Osteoblast (primary cell): ENCODE measurements around the gene MRPL12. TPM values are rescaled to one million over a fixed set of nuclear protein-coding genes. Genes with fewer than 3 reads are reported as not detected.
A peak's percentile ranks its signal among the peaks of the same experiment; 100 is the strongest.

Source experiments
- DNase-seq: peaks from one replicate; pipeline ENCODE4 v3.0.0; 2011; ENCODE audit warnings: low spot score, mixed read lengths; ENCODE audit not compliant: insufficient read length; ENCODE audit errors: missing footprints
- H2AFZ ChIP-seq: 2 replicates; pipeline ENCODE4 v1.6.0; 2011; ENCODE audit warnings: mild to moderate bottlenecking, low read length
- H3K27ac ChIP-seq: 2 replicates; pipeline ENCODE4 v1.5.1; 2011; ENCODE audit warnings: mild to moderate bottlenecking, low read depth, low read length, moderate library complexity
- H3K27me3 ChIP-seq: 2 replicates; pipeline ENCODE4 v1.6.0; 2012; ENCODE audit warnings: mild to moderate bottlenecking, control low read depth, inconsistent platforms, low read length, moderate library complexity; ENCODE audit not compliant: insufficient read depth
- H3K36me3 ChIP-seq: 2 replicates; pipeline ENCODE4 v1.5.1; 2011; ENCODE audit warnings: mild to moderate bottlenecking, low read length, control low read depth, moderate library complexity; ENCODE audit not compliant: insufficient read depth
- H3K4me1 ChIP-seq: 2 replicates; pipeline ENCODE4 v1.5.1; 2011; ENCODE audit warnings: mild to moderate bottlenecking, low read length, control low read depth, moderate library complexity; ENCODE audit not compliant: insufficient read depth
- H3K4me2 ChIP-seq: 2 replicates; pipeline ENCODE4 v1.6.0; 2011; ENCODE audit warnings: mild to moderate bottlenecking, low read length; ENCODE audit not compliant: insufficient read depth
- H3K4me3 ChIP-seq: fragments of 200-600 bp; sonication (generic); 3 replicates; pipeline ENCODE4 v1.5.1; 2012; ENCODE audit warnings: mild to moderate bottlenecking, low read length, inconsistent platforms; ENCODE audit not compliant: insufficient read depth
- H3K79me2 ChIP-seq: 2 replicates; pipeline ENCODE4 v1.6.0; 2012; ENCODE audit warnings: mild to moderate bottlenecking, low read length, control low read depth, inconsistent platforms; ENCODE audit not compliant: insufficient read depth
- H3K9me3 ChIP-seq: 2 replicates; pipeline ENCODE4 v1.5.1; 2011; ENCODE audit warnings: low read depth, low read length, control low read depth
- H4K20me1 ChIP-seq: 2 replicates; pipeline ENCODE4 v1.6.0; 2012; ENCODE audit warnings: mild to moderate bottlenecking, low read length, control low read depth; ENCODE audit not compliant: insufficient read depth
- CTCF ChIP-seq: IDR thresholded peaks from 2 replicates; pipeline ENCODE4 v1.5.1; 2011; ENCODE audit warnings: mild to moderate bottlenecking, low read depth, low read length, moderate library complexity; ENCODE audit errors: extremely low read depth
- total RNA-seq: library from RNA; depleted of rRNA; stranded (reverse); fragments of >200 nt; gene quantifications from 2 replicates; pipeline ENCODE4 v1.2.3, GENCODE V29; 2012

The MRPL12 gene
- 6.2 and 8.8 TPM in 2 replicates for total RNA-seq

- H3K4me2 ChIP-seq, result peak within 1 kb of the TSS; percentile 96
- H3K27me3 ChIP-seq, result no peaks in the 10 kb centered on the region
- no peak for TF ChIP-seq CTCF
- peaks cover 51% of the 10 kb centered on the region for H3K36me3 ChIP-seq
- peak; percentile 100 for DNase-seq
- no peaks in the 10 kb centered on the region for H3K9me3 ChIP-seq
- H3K27ac ChIP-seq, result peak within 1 kb of the TSS; percentile 96
- H3K4me3 ChIP-seq, result peak within 1 kb of the TSS; percentile 93
- H3K79me2 ChIP-seq, result peaks cover 64% of the 10 kb centered on the region
- H3K4me1 ChIP-seq, result peaks cover 21% of the 10 kb centered on the region
- H4K20me1 ChIP-seq, result peaks cover 30% of the 10 kb centered on the region
- H2AFZ ChIP-seq, result peak within 1 kb of the TSS; percentile 57
Measured at GRCh38 chr17:81702934-81703746, at the start of gene MRPL12. Gene MRPL12 (plus strand): TSS chr17:81703367. CDS start chr17:81703502, 135 bp downstream.

- Histone ChIP-seq H3K27ac (no peak overlapping the region), H3K4me3 (no peak overlapping the region), H2AFZ (no peak overlapping the region), H3K4me2 (no peak overlapping the region), H3K4me1 (no peaks in the 10 kb centered on the region), H3K36me3 (no peaks in the 10 kb centered on the region), H3K79me2 (no peaks in the 10 kb centered on the region), H4K20me1 (no peaks in the 10 kb centered on the region), H3K9me3 (no peaks in the 10 kb centered on the region), H3K27me3 (no peaks in the 10 kb centered on the region)
- TF ChIP-seq CTCF, result no peak
- DNase-seq, result peak; percentile 66
Measured at GRCh38 chr17:81655378-81656117, 47.6 kb upstream of the MRPL12 start.

- Histone ChIP-seq H3K36me3 (no peaks in the 10 kb centered on the region), H3K4me3 (no peak within 1 kb of the TSS), H3K4me2 (no peak within 1 kb of the TSS), H3K9me3 (no peaks in the 10 kb centered on the region), H4K20me1 (no peaks in the 10 kb centered on the region), H3K4me1 (no peaks in the 10 kb centered on the region), H3K79me2 (no peaks in the 10 kb centered on the region), H2AFZ (no peak within 1 kb of the TSS), H3K27ac (no peak within 1 kb of the TSS), H3K27me3 (no peaks in the 10 kb centered on the region)
- DNase-seq, result peak; percentile 46
- TF ChIP-seq CTCF, result no peak
Measured at GRCh38 chr17:81656118-81656743, 46.9 kb upstream of the MRPL12 start, which contains the start of gene PDE6G. Gene PDE6G (minus strand): TSS chr17:81656542. CDS start chr17:81653305, 3,237 bp downstream.
